Ovary (tissue), 9 donors: ENCODE measurements around the gene VENTX. TPM values are rescaled to one million over a fixed set of nuclear protein-coding genes. Genes with fewer than 3 reads are reported as not detected.
"Not testable (repeated sequence)": the region's sequence is repeated elsewhere in the genome, so short reads cannot be mapped to it uniquely, and the experiment has no call there.

Experiments
- DNase-seq, 5 donors: peaks; one replicate each; pipeline ENCODE4 v3.0.0-alpha.2; 2019 to 2020
- H3K27ac ChIP-seq, 2 donors: fragments of 200-600 bp; one replicate each; pipeline versions ENCODE4 v1.5.1 to v1.8.0; 2019 to 2022
- H3K27me3 ChIP-seq: fragments of 200-600 bp; one replicate; pipeline ENCODE4 v1.8.0; 2022
- H3K36me3 ChIP-seq: fragments of 200-600 bp; sonication (generic); one replicate; pipeline ENCODE4 v1.5.1; 2019
- H3K4me1 ChIP-seq: one replicate; pipeline ENCODE4 v1.8.1; 2013; ENCODE audit warnings: mild to moderate bottlenecking, moderate library complexity; ENCODE audit not compliant: insufficient read depth
- H3K4me3 ChIP-seq: fragments of 200-600 bp; sonication (generic); one replicate; pipeline ENCODE4 v1.5.1; 2017
- H3K9me3 ChIP-seq, 2 donors: fragments of 200-600 bp in 1 of 2; sonication (generic) in 1 of 2; one replicate each; pipeline versions ENCODE4 v1.5.1 to v1.8.1; 2013 to 2019; ENCODE audit warnings: mild to moderate bottlenecking in 1 of 2, moderate library complexity in 1 of 2
- CTCF ChIP-seq, 3 donors: fragments of 450-650 bp in 2 of 3; fragments of 200-600 bp in 1 of 3; IDR thresholded peaks; one replicate each; pipeline versions ENCODE4 v1.5.1 to v1.8.0; 2016 to 2022; ENCODE audit warnings: antibody characterized with exemption in 3 of 3, mild to moderate bottlenecking in 1 of 3
- EP300 ChIP-seq: sonication (generic); formaldehyde crosslinking; IDR thresholded peaks from one replicate; pipeline ENCODE4 v1.6.1; 2017; ENCODE audit warnings: antibody characterized with exemption
- POLR2A ChIP-seq: fragments of 450-650 bp; IDR thresholded peaks from one replicate; pipeline ENCODE4 v1.6.1; 2017; ENCODE audit warnings: antibody characterized with exemption, mild to moderate bottlenecking, moderate library complexity
- WGBS, 3 donors: extraction: QIAGEN DNeasy Blood & Tissue Kit in 1 of 3; methylation state at CpG; one replicate each; pipeline versions ENCODE4 v1.1.5 to v1.1.7; 2013 to 2017; 5-methylcytosine and 5-hydroxymethylcytosine counted together
- intact Hi-C, 4 donors: fragments of 100-400 bp; cut with DNase I; formaldehyde crosslinking; loops; one replicate each; pipeline versions ENCODE4 v1.11.0 to v1.15.1; 2022 to 2023
- polyA plus RNA-seq, 2 donors: library from polyadenylated mRNA; stranded (reverse); fragments of 200-250 nt in 1 of 2; fragments of 350-450 nt in 1 of 2; fragmentation: Illumina TruSeq in 1 of 2; extraction: RNeasy Lipid Tissue Mini Kit (QIAGEN cat#74804) in 1 of 2; gene quantifications; one replicate each; pipeline ENCODE4 v1.2.3, GENCODE V29; 2013 to 2014
- total RNA-seq, 7 donors: library from RNA; depleted of rRNA in 2 of 7; stranded (reverse); fragments of >200 nt in 2 of 7; fragmentation: NEBNext Ultra II Directional in 3 of 7; extraction: Animal tissue kit (Norgen Biotek cat#: 25700) in 3 of 7; gene quantifications; one replicate each; pipeline versions ENCODE4 v1.1.0 to v1.2.4, GENCODE V29; 2016 to 2023
- donor health status: DM: no; HTN: no; CAD: no; lungs with moderate emphysema.
- donor health status: DM: no; HTN: no; CAD: no.
- donor health status: Bipolar disorder and iron deficiency.
- donor health status: DM: yes; HTN: yes; CAD: no.
- donor health status: DM: no; HTN: no; CAD: no.
- donor health status: DM: yes; HTN: yes; CAD: no.

Gene VENTX
- total and polyA plus RNA-seq, 9 donors = 0.23 to 2.2 (median 0.83) TPM

GRCh38 chr10:133231946-133232574 is 5.6 kb upstream of the VENTX start:
- intact Hi-C loops = no loop called here
- no peak for DNase-seq
- TF ChIP-seq CTCF (IDR thresholded peaks at IDR 0.05) (no peak), POLR2A (no peak), EP300 (no peak)
- no peaks in the 10 kb centered on the region for H3K36me3 ChIP-seq
- no peak overlapping the region for H3K4me3 ChIP-seq
- no peak overlapping the region for H3K27ac ChIP-seq
- no peaks in the 10 kb centered on the region for H3K9me3 ChIP-seq
- H3K4me1 ChIP-seq = peaks cover 9% of the 10 kb centered on the region
- WGBS, 3 donors = 74 to 85% (median 80%) methylated on average over 11 of the region's 11 CpGs
- H3K27me3 ChIP-seq = peaks cover 7% of the 10 kb centered on the region

- H3K4me3 ChIP-seq, H3K9me3 ChIP-seq, H3K4me1 ChIP-seq, intact Hi-C loops, H3K36me3 ChIP-seq, H3K27ac ChIP-seq, DNase-seq, H3K27me3 ChIP-seq: not testable (repeated sequence)
- 84 to 91% (median 85%) methylated on average over 8 to 10 of the region's 10 CpGs for WGBS, 3 donors
Measured at GRCh38 chr10:133234796-133235195, 2.9 kb upstream of the VENTX start.

- TF ChIP-seq CTCF (IDR thresholded peaks at IDR 0.05) (no peak), EP300 (no peak)
- H3K4me3 ChIP-seq = no peak overlapping the region
Measured at GRCh38 chr10:133235265-133235855, 2.3 kb upstream of the VENTX start.

GRCh38 chr10:133235932-133236331 is 1.7 kb upstream of the VENTX start:
- WGBS, 3 donors = 29 to 61% (median 46%) methylated on average over 16 to 18 of the region's 18 CpGs
- TF ChIP-seq CTCF (IDR thresholded peaks at IDR 0.05) = no peak
- TF ChIP-seq POLR2A = no peak
- no peak for TF ChIP-seq EP300
- H3K27ac ChIP-seq = no peak overlapping the region
- no peaks in the 10 kb centered on the region for H3K9me3 ChIP-seq
- H3K4me3 ChIP-seq = no peak overlapping the region
- no peak for DNase-seq
- intact Hi-C loops = no loop called here
- peaks cover 7% of the 10 kb centered on the region for H3K27me3 ChIP-seq
- peaks cover 6% of the 10 kb centered on the region for H3K4me1 ChIP-seq
- no peaks in the 10 kb centered on the region for H3K36me3 ChIP-seq

More at GRCh38 chr10:133235265-133235855, 2.3 kb upstream of the VENTX start:
- WGBS, 3 donors = 52 to 60% (median 56%) methylated on average over 35 to 48 of the region's 48 CpGs
- H3K4me1 ChIP-seq = peaks cover 8% of the 10 kb centered on the region
- intact Hi-C loops = no loop called here
- peaks cover 7% of the 10 kb centered on the region for H3K27me3 ChIP-seq
- no peak for DNase-seq
- no peaks in the 10 kb centered on the region for H3K36me3 ChIP-seq
- H3K9me3 ChIP-seq = no peaks in the 10 kb centered on the region
- H3K27ac ChIP-seq = no peak overlapping the region
